Colonic mucosa (tissue), 4 donors: Measurements from ENCODE around the gene NIN. TPM values are rescaled to one million over a fixed set of nuclear protein-coding genes. Genes with fewer than 3 reads are reported as not detected.

ENCODE experiments used
- DNase-seq: peaks from one replicate; pipeline ENCODE4 v3.0.0-alpha.2; 2020
- H3K27ac ChIP-seq: fragments of 200-600 bp; one replicate; pipeline ENCODE4 v1.8.0; 2021
- H3K27me3 ChIP-seq: fragments of 200-600 bp; one replicate; pipeline ENCODE4 v1.8.0; 2021
- H3K36me3 ChIP-seq: fragments of 200-600 bp; one replicate; pipeline ENCODE4 v1.8.0; 2021
- H3K4me1 ChIP-seq: fragments of 200-600 bp; one replicate; pipeline ENCODE4 v1.8.0; 2021; ENCODE audit warnings: mild to moderate bottlenecking
- H3K4me3 ChIP-seq: fragments of 200-600 bp; one replicate; pipeline ENCODE4 v1.8.0; 2021
- H3K9ac ChIP-seq, 2 donors: one replicate each; pipeline ENCODE4 v1.7.0; 2013; ENCODE audit warnings: control low read depth in 2 of 2, low read depth in 2 of 2, low read length in 2 of 2
- H3K9me3 ChIP-seq: fragments of 200-600 bp; one replicate; pipeline ENCODE4 v1.8.0; 2021
- CTCF ChIP-seq: fragments of 200-600 bp; IDR thresholded peaks from one replicate; pipeline ENCODE4 v1.8.0; 2022; ENCODE audit warnings: antibody characterized with exemption, mild to moderate bottlenecking
- intact Hi-C: fragments of 100-400 bp; cut with DNase I; formaldehyde crosslinking; loops from one replicate; pipeline ENCODE4 v1.14.1; 2022
- total RNA-seq, 2 donors: library from RNA; stranded (reverse); fragmentation: NEBNext Ultra II Directional in 1 of 2; extraction: Animal tissue kit (Norgen Biotek cat#: 25700) in 1 of 2; gene quantifications; one replicate each; pipeline ENCODE4 v1.2.1, GENCODE V29; 2021
- donor health status: healthy.
- donor health status: DM: no; HTN: no; CAD: no.
- donor health status: DM: no; HTN: no; CAD: no.

The NIN gene
- total RNA-seq, 2 donors from 2014 or later = 13.7 to 19.8 TPM

GRCh38 chr14:50794068-50794645 is 36.8 kb downstream of the NIN start:
- DNase-seq = no peak

DNA sequence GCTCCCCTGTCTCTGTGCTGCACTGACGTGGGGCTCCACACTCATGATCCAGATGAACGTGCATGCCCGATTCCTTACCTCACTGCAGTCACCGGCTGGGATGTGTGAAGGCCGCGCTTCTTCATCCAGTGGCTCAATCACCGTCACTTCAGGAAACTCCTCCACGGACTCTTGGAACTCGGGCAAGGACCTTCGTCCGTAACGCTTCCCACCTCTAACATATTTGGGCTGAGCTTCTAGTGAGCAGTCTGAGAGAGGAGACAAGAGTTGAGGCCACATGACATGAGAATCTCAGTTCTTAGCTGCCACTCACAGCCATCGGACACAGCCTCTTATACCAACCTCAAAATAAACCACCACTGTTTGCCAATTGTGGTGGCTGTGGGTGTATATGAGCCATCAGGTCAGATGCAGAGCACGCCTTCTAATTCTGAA is 38.3 kb downstream of the NIN start:
- TF ChIP-seq CTCF = no peak
- no peaks in the 10 kb centered on the region for H3K27me3 ChIP-seq
- no peak overlapping the region for H3K4me3 ChIP-seq
- no peaks in the 10 kb centered on the region for H3K9me3 ChIP-seq
- DNase-seq = no peak
- peaks cover 3% of the 10 kb centered on the region for H3K36me3 ChIP-seq
- intact Hi-C loops = no loop called here
- H3K4me1 ChIP-seq = no peaks in the 10 kb centered on the region
- H3K9ac ChIP-seq = no peak overlapping the region
- no peak overlapping the region for H3K27ac ChIP-seq

More at GRCh38 chr14:50794068-50794645, 36.8 kb downstream of the NIN start:
- no peaks in the 10 kb centered on the region for H3K4me1 ChIP-seq
- intact Hi-C loops = no loop called here
- H3K9ac ChIP-seq = no peak overlapping the region
- TF ChIP-seq CTCF = no peak
- H3K27ac ChIP-seq = no peak overlapping the region
- H3K27me3 ChIP-seq = no peaks in the 10 kb centered on the region
- H3K36me3 ChIP-seq = peaks cover 3% of the 10 kb centered on the region
- no peak overlapping the region for H3K4me3 ChIP-seq
- no peaks in the 10 kb centered on the region for H3K9me3 ChIP-seq

DNA sequence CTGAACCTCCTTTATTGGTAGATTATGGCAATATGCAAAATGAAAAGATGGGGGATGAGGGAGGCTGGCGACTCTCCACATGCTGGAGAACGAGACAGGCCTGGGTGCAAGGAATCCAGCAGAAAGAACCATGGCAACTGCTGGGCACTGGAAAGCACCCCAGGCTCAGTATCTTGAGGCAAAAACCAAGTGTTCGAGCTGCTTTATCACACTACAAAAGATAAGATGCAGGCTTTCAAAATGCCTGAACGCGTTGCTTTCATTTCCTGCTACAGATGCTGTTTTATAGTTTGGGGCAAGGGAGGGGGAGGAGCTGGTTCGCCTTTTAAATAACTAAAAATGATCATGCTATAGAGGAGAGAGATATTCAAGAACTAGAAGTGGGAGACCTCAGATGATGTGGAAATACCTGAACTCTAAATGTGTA is 38.9 kb downstream of the NIN start:
- Histone ChIP-seq H3K9me3 (no peaks in the 10 kb centered on the region), H3K27me3 (no peaks in the 10 kb centered on the region), H3K36me3 (peaks cover 3% of the 10 kb centered on the region), H3K4me1 (no peaks in the 10 kb centered on the region), H3K9ac (no peak overlapping the region), H3K4me3 (no peak overlapping the region), H3K27ac (no peak overlapping the region)
- intact Hi-C loops = no loop called here
- TF ChIP-seq CTCF = no peak
- DNase-seq = no peak

DNA sequence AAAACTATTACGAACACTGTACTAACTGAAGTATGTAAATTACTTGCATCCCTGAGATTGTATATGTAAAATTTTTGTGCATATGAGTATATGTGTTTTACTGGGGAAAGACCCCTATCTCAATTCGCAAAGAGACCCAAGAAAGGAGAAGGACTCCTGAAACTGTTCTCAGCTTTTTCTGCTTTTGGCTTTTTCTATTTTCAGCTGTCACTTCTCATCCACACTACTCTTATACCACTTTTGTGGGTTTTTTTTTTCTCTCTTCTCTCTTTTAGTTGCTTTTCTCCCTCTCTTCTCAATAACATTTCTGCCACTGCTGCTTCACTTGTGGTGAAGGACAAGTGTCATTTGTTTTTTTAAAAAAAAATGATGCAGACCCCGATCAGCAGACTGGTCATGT is 39.8 kb downstream of the NIN start:
- no peaks in the 10 kb centered on the region for H3K4me1 ChIP-seq
- no peak overlapping the region for H3K9ac ChIP-seq
- TF ChIP-seq CTCF = no peak
- no peaks in the 10 kb centered on the region for H3K27me3 ChIP-seq
- H3K4me3 ChIP-seq = no peak overlapping the region
- no peaks in the 10 kb centered on the region for H3K9me3 ChIP-seq
- intact Hi-C loops = no loop called here
- no peak for DNase-seq
- H3K36me3 ChIP-seq = peaks cover 3% of the 10 kb centered on the region
- no peak overlapping the region for H3K27ac ChIP-seq

DNA sequence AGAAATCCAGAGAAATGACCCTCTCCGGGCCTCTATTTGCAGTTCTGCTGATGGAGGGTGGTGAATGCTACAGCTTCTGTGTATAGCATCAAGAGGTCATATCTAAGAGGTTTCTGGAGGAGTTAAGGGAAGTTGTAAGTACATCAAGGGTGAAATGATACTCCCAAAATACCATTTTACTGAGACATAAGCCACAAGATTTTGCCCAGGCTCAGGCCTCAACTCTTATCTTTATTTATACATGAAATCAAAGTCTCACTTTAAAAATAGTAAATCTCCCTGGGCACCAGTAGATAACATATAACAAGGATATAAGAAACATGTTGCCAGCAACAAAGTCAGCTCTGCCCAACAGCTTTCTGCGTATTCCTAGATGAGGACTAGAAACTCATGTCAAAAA is 40.4 kb downstream of the NIN start:
- Histone ChIP-seq H3K36me3 (peaks cover 3% of the 10 kb centered on the region), H3K4me1 (no peaks in the 10 kb centered on the region), H3K9ac (no peak overlapping the region), H3K27me3 (no peaks in the 10 kb centered on the region), H3K4me3 (no peak overlapping the region), H3K27ac (no peak overlapping the region), H3K9me3 (no peaks in the 10 kb centered on the region)
- DNase-seq = no peak
- intact Hi-C loops = no loop called here
- TF ChIP-seq CTCF = no peak
